Epithelial cell of proximal tubule (primary cell): ENCODE results near the gene MYO15A. TPM values are rescaled to one million over a fixed set of nuclear protein-coding genes. Genes with fewer than 3 reads are reported as not detected.

Experiments used
- DNase-seq: peaks from one replicate; pipeline ENCODE4 v3.0.0-alpha.2; 2011; ENCODE audit warnings: low read depth
- H3K4me3 ChIP-seq: 2 replicates; pipeline ENCODE4 v1.5.1; 2011; ENCODE audit warnings: low read depth, mild to moderate bottlenecking, low read length
- total RNA-seq: library from RNA; depleted of rRNA; stranded (reverse); fragments of >200 nt; gene quantifications from 2 replicates; pipeline ENCODE4 v1.2.3, GENCODE V29; 2015
- TF ChIP-seq, protein P1 (sequence below): conservative IDR thresholded peaks from 2 replicates; pipeline ENCODE4 v1.5.1; 2012; ENCODE audit warnings: low read depth, mild to moderate bottlenecking, low read length

MYO15A gene
- total RNA-seq, 1 donor from 2014 or later: 0.17 TPM

DNA sequence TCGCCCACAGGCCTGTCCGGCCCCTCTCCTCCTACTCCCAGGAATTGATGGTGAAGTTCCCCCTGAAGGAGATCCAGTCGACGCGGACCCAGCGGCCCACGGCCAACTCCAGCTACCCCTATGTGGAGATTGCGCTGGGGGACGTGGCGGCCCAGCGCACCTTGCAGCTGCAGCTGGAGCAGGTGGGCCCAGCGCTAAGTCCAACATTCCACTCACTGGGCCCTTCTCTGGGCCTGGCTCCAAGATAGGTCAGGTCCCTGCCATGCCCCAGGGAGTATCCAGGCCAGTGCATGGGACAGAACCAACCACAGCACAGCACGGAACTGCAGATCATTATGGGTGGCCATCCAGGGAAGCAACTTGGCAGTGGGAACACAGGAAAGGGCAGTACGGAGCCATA lies 65.2 kb downstream of the MYO15A start:
- TF ChIP-seq, protein P1, sequence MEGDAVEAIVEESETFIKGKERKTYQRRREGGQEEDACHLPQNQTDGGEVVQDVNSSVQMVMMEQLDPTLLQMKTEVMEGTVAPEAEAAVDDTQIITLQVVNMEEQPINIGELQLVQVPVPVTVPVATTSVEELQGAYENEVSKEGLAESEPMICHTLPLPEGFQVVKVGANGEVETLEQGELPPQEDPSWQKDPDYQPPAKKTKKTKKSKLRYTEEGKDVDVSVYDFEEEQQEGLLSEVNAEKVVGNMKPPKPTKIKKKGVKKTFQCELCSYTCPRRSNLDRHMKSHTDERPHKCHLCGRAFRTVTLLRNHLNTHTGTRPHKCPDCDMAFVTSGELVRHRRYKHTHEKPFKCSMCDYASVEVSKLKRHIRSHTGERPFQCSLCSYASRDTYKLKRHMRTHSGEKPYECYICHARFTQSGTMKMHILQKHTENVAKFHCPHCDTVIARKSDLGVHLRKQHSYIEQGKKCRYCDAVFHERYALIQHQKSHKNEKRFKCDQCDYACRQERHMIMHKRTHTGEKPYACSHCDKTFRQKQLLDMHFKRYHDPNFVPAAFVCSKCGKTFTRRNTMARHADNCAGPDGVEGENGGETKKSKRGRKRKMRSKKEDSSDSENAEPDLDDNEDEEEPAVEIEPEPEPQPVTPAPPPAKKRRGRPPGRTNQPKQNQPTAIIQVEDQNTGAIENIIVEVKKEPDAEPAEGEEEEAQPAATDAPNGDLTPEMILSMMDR: no peak
- no peak for DNase-seq

GRCh38 chr17:18176176-18176575 lies 67.6 kb downstream of the MYO15A start:
- H3K4me3 ChIP-seq: no peak overlapping the region
- TF ChIP-seq, protein P1: no peak
- no peak for DNase-seq

More for the DNA sequence above, 65.2 kb downstream of the MYO15A start:
- no peak overlapping the region for H3K4me3 ChIP-seq

GRCh38 chr17:18177133-18177532 lies 68.6 kb downstream of the MYO15A start:
- TF ChIP-seq, protein P1: no peak
- DNase-seq: no peak
- no peak overlapping the region for H3K4me3 ChIP-seq

DNA sequence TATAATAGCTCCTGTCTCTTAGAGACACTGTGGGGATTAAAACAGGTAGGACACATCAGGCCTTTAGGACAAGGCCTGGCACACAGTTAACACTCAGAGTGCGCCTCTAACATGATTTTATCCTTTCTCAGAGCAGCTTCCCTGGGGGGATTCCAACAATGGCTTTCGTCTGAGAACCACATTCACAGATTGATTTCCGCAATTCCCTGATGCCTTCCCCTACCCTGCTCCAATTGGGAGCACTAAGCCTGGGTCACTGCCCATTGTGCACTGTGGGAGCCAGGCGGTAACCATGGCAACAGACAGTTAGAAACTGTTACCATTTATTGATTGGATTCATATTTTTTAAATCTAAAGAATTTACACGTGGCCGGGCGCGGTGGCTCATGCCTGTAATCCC lies 69.2 kb downstream of the MYO15A start:
- no peak for DNase-seq
- TF ChIP-seq, protein P1: no peak
- H3K4me3 ChIP-seq: no peak overlapping the region

- H3K4me3 ChIP-seq: no peak overlapping the region
- DNase-seq: no peak
- TF ChIP-seq, protein P1: no peak
Observed at GRCh38 chr17:18179196-18179595, 70.6 kb downstream of the MYO15A start.

DNA sequence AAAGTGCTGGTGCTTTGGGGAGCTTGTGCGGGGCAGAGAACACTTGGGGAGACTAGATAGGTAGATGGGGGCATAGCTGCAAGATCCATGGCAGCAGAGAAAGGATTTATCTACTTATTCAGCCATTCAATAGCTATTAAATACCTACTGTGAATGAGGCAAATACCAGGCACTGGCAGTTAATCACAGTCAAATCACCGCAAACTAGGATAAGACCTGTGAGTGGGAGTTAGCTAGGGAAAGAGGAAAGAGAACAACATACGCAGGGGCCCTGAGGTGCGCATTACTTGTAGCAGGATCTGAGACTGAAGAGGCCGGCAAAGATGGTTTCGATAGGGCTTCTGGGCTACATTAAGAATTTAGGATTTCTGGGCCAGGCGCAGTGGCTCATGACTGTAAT lies 71.2 kb downstream of the MYO15A start:
- TF ChIP-seq, protein P1: no peak
- no peak for DNase-seq
- no peak overlapping the region for H3K4me3 ChIP-seq

DNA sequence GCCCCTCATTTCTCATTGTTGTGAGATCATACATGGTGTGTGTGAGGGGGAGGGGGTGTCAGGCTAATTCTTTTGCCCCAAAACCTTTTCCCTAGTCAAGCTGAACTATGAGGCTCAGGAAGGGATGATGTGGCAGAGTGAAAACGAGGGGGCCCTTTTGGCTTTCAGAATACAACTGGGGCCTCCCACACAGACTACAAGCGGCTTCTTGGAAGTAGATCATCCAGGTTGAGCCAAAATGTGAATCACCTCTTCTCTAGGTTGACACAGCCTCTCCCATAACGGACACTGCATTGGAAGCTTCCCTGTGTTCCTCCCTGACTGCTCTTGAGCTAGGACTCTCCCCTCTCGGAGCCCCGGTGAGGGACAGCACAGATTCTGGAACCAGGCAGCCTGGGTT lies 72.8 kb downstream of the MYO15A start:
- TF ChIP-seq, protein P1: no peak
- no peak for DNase-seq
- no peak overlapping the region for H3K4me3 ChIP-seq
